Measurements from ENCODE around the gene ABCA7. TPM values are rescaled to one million over a fixed set of nuclear protein-coding genes. Genes with fewer than 3 reads are reported as not detected.

ABCA7 gene
- total RNA-seq, 2 donors from 2014 or later, result 6.0 to 7.0 TPM

DNA sequence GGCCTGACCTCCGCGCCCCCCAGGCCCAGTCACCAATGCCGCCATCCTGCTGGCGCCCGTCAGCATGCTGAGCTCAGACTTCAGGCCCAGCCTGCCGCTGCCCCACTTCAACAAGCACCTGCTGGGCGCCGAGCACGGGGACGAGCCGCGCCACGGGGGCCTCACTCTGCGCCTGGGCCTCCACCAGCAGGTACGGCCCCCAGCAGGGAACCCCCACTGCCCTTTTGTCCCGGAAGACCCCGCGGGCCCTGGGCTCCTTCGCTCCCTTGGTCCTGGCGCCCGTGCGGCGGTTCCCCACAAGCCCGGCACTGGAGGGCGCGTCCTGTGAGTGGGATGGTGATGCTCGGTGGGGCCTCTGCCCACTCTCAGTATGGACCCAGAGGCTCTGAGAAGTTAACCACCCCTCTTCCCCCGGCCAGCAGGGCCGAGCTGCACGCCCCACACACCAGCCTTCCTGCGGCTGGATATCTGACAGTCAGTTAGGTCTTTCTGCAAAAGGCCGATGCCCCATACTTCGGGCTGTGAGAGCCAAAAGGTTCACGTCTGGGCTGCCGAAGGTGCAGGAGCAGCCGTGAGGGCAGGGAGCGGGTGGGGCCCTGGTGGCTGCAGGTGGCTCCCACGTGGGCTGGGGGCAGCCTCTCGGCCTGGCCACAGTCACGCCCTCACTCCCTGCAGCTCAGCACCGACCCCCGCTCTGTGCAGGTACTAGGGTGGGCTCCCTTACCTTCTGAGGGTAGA lies 47.8 kb upstream of the ABCA7 start:
- no peak for DNase-seq (ENCODE audit: low spot score)
- Histone ChIP-seq H3K36me3 (peaks cover 14% of the 10 kb centered on the region), H3K27ac (no peak overlapping the region), H3K4me1 (ENCODE audit: control insufficient read depth in 1 of 2, low read depth in 2 of 2) (no peaks in the 10 kb centered on the region), H3K4me3 (no peak overlapping the region), H3K9me3 (no peaks in the 10 kb centered on the region), H3K27me3 (replicated peaks; ENCODE audit: insufficient read depth) (no peaks in the 10 kb centered on the region)
- TF ChIP-seq, protein P1, sequence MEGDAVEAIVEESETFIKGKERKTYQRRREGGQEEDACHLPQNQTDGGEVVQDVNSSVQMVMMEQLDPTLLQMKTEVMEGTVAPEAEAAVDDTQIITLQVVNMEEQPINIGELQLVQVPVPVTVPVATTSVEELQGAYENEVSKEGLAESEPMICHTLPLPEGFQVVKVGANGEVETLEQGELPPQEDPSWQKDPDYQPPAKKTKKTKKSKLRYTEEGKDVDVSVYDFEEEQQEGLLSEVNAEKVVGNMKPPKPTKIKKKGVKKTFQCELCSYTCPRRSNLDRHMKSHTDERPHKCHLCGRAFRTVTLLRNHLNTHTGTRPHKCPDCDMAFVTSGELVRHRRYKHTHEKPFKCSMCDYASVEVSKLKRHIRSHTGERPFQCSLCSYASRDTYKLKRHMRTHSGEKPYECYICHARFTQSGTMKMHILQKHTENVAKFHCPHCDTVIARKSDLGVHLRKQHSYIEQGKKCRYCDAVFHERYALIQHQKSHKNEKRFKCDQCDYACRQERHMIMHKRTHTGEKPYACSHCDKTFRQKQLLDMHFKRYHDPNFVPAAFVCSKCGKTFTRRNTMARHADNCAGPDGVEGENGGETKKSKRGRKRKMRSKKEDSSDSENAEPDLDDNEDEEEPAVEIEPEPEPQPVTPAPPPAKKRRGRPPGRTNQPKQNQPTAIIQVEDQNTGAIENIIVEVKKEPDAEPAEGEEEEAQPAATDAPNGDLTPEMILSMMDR (IDR thresholded peaks at IDR 0.05), result no peak
- no peak for ATAC-seq (ENCODE audit: insufficient number of reproducible peaks, low FRiP score, low read depth)

DNA sequence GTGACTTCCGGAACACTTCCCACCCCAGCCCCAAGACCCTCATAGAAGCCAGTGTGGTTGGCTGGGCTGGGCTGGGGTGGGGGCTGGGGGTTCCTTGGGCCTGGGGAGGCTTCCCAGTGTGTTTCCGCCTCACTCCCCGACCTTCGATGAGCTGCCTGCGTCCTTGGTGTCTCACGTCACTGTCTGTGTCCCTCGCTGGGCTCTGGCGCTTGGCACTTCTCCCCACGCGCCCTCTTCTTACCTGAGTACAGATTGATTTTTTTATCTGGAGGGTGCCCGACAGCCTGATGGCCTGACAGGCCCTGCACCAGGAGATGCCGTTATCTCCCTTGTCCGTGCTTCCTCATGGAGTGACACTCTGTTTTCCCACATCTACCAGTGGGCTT lies 47.2 kb upstream of the ABCA7 start:
- TF ChIP-seq, protein P1 (IDR thresholded peaks at IDR 0.05), result no peak
- H3K36me3 ChIP-seq, result peaks cover 11% of the 10 kb centered on the region
- no peak for ATAC-seq (ENCODE audit: insufficient number of reproducible peaks, low FRiP score, low read depth)

DNA sequence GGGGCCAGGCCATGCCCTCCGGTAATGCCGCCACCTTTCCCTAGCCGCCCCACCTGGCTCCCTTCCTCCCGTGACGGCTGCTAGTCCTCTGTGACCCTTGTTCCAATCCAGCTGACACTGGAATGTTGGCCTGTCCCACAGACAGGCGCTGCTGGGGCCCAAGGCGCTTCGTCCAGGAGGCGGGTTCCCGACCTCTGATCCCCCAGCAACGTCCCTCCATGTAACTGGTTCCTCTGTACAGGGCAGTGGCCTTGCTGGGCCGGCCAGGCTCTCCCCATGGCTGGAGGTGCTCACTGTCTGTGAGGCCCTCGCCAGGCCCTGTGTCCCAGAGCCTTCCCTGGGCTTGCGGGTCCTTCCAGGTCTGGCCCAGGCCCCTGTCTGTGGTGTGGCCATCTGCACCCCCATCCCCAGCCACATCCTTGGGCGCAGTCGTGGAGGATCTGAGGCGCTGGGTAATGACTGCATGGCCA lies 46.5 kb upstream of the ABCA7 start:
- TF ChIP-seq, protein P1 (IDR thresholded peaks at IDR 0.05), result no peak
- no peak overlapping the region for H3K4me3 ChIP-seq
- DNase-seq (ENCODE audit: low spot score) (no peak), ATAC-seq (ENCODE audit: insufficient number of reproducible peaks, low FRiP score, low read depth) (no peak)
- H3K27me3 ChIP-seq (replicated peaks; ENCODE audit: insufficient read depth), result no peaks in the 10 kb centered on the region
- peaks cover 11% of the 10 kb centered on the region for H3K36me3 ChIP-seq
- H3K9me3 ChIP-seq, result no peaks in the 10 kb centered on the region
- H3K4me1 ChIP-seq (ENCODE audit: control insufficient read depth in 1 of 2, low read depth in 2 of 2), result no peaks in the 10 kb centered on the region
- H3K27ac ChIP-seq, result no peak overlapping the region

More for the DNA sequence above, 47.2 kb upstream of the ABCA7 start:
- DNase-seq (ENCODE audit: low spot score), result no peak
- Histone ChIP-seq H3K9me3 (no peaks in the 10 kb centered on the region), H3K27me3 (replicated peaks; ENCODE audit: insufficient read depth) (no peaks in the 10 kb centered on the region), H3K27ac (no peak overlapping the region), H3K4me1 (ENCODE audit: control insufficient read depth in 1 of 2, low read depth in 2 of 2) (no peaks in the 10 kb centered on the region), H3K4me3 (no peak overlapping the region)

DNA sequence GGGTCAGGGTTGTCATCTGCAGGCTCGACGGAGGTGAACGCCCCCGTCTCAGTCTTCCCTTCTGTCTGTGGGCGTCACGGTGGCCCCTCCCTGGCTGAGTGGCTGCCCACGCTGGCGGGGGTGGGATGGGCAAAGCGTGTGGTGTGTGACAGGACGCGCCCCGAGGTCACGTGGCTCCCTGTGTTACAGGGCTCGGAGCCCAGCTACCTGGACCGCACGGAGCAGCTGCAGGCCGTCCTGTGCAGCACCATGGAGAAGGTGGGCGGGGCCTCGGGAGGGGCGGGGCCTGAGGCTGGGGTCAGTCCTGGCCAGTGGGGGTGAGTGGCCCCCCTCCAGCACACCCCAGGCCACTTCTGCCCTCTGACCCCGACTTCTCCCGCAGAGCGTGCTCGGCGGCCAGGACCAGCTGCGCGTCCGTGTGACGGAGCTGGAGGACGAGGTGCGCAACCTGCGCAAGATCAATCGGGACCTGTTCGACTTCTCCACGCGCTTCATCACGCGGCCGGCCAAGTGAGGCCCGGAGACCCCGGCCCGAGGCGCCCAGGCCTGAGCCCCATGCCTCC lies 46.0 kb upstream of the ABCA7 start:
- Histone ChIP-seq H3K27ac (no peak overlapping the region), H3K4me3 (no peak overlapping the region), H3K9me3 (no peaks in the 10 kb centered on the region), H3K4me1 (ENCODE audit: control insufficient read depth in 1 of 2, low read depth in 2 of 2) (no peaks in the 10 kb centered on the region), H3K27me3 (replicated peaks; ENCODE audit: insufficient read depth) (no peaks in the 10 kb centered on the region), H3K36me3 (peaks cover 11% of the 10 kb centered on the region)
- ATAC-seq (ENCODE audit: insufficient number of reproducible peaks, low FRiP score, low read depth) (no peak), DNase-seq (ENCODE audit: low spot score) (no peak)
- TF ChIP-seq, protein P1 (IDR thresholded peaks at IDR 0.05), result no peak

DNA sequence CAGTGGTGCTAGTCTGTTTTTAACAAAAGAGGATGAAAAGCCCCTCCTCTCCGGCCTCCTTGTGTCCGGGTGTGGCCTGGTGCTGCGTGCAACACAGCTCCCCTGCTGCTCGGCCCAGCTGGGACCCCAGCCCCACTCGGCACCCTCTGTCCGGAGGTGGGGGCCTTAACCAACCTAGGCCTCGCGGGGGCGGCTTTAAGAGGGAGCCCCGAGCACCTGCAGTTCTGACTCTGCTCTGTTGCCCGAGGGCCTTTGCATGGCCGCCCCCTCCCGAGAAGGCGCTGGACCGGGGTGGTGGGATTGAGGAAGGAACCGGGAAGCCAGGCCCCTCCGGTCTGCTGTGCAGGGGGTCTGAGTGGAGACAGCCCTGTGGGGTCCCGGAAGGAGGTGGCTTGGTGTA lies 45.4 kb upstream of the ABCA7 start:
- Histone ChIP-seq H3K27me3 (replicated peaks; ENCODE audit: insufficient read depth) (no peaks in the 10 kb centered on the region), H3K4me1 (ENCODE audit: control insufficient read depth in 1 of 2, low read depth in 2 of 2) (no peaks in the 10 kb centered on the region), H3K27ac (no peak overlapping the region), H3K36me3 (peaks cover 11% of the 10 kb centered on the region), H3K4me3 (no peak overlapping the region), H3K9me3 (no peaks in the 10 kb centered on the region)
- ATAC-seq (ENCODE audit: insufficient number of reproducible peaks, low FRiP score, low read depth), result no peak
- DNase-seq (ENCODE audit: low spot score), result no peak
- TF ChIP-seq, protein P1 (IDR thresholded peaks at IDR 0.05), result no peak
